Coronary artery (tissue), 2 donors: ENCODE measurements around the gene HECTD4.

Source experiments
- DNase-seq: peaks from one replicate; pipeline ENCODE4 v3.0.0-alpha.2; 2017; ENCODE audit warnings: low spot score
- H3K27ac ChIP-seq, 2 donors: fragments of 200-600 bp; sonication (generic); one replicate each; pipeline ENCODE4 v1.5.1; 2016 to 2019
- H3K4me3 ChIP-seq: fragments of 200-600 bp; sonication (generic); 2 replicates; pipeline ENCODE4 v1.5.1; 2016; ENCODE audit warnings: mild to moderate bottlenecking, moderate library complexity
- TF ChIP-seq, protein P1 (sequence below): fragments of 200-600 bp; sonication (generic); IDR thresholded peaks from one replicate; pipeline ENCODE4 v1.5.1; 2019; ENCODE audit warnings: antibody characterized with exemption

The HECTD4 gene

DNA sequence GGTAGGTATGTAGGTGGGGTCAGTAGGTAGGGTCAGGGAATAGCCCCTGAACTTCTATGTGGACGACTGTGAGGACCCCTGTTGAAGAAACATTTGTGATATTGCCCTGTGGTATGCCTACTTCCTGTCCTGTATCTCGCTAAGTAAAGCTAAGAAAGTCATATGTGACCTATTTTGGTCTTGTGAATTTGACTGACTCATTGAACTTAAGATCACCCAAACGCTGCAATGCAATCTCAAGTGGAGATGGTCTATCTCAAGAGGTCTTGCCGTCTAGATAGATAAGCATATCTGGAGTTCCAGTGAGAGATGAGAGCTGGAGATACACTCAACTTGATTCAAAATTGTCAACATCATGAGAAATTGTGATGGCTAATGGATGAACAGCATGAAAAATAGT is 183.1 kb downstream of the HECTD4 start:
- DNase-seq = no peak
- no peak overlapping the region for H3K4me3 ChIP-seq
- TF ChIP-seq, protein P1, sequence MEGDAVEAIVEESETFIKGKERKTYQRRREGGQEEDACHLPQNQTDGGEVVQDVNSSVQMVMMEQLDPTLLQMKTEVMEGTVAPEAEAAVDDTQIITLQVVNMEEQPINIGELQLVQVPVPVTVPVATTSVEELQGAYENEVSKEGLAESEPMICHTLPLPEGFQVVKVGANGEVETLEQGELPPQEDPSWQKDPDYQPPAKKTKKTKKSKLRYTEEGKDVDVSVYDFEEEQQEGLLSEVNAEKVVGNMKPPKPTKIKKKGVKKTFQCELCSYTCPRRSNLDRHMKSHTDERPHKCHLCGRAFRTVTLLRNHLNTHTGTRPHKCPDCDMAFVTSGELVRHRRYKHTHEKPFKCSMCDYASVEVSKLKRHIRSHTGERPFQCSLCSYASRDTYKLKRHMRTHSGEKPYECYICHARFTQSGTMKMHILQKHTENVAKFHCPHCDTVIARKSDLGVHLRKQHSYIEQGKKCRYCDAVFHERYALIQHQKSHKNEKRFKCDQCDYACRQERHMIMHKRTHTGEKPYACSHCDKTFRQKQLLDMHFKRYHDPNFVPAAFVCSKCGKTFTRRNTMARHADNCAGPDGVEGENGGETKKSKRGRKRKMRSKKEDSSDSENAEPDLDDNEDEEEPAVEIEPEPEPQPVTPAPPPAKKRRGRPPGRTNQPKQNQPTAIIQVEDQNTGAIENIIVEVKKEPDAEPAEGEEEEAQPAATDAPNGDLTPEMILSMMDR = no peak
- no peak overlapping the region for H3K27ac ChIP-seq

DNA sequence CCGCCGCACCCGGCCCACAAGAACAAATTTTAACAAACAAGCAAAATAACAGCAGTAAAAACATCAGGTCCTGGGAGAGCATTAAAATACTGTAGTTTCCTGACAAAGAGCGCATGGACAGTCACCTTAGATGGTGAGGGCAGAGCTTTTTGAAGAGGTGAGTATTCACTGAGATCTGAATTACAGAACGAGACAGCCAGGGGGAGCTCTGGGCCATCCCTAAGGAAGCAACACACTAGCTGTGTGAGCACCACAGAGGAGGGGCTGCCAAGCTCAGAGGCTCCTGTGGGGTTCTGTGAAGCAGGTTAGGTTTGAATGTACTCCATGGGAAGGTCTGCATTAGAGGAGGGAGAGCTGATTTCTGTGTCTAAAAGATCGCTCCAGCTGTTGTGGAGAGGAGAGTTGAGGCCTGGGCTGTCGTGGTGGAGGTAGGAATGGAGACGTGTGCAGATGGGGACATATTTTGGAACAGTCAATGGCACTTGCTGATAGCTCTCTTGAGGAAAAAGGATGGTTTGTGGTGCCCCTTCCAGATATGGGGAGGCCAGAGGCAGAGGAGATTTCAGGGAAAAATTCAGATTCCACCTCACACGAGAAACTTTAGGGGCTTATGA is 184.0 kb downstream of the HECTD4 start:
- TF ChIP-seq, protein P1 = no peak
- no peak overlapping the region for H3K4me3 ChIP-seq
- no peak for DNase-seq
- H3K27ac ChIP-seq = no peak overlapping the region

DNA sequence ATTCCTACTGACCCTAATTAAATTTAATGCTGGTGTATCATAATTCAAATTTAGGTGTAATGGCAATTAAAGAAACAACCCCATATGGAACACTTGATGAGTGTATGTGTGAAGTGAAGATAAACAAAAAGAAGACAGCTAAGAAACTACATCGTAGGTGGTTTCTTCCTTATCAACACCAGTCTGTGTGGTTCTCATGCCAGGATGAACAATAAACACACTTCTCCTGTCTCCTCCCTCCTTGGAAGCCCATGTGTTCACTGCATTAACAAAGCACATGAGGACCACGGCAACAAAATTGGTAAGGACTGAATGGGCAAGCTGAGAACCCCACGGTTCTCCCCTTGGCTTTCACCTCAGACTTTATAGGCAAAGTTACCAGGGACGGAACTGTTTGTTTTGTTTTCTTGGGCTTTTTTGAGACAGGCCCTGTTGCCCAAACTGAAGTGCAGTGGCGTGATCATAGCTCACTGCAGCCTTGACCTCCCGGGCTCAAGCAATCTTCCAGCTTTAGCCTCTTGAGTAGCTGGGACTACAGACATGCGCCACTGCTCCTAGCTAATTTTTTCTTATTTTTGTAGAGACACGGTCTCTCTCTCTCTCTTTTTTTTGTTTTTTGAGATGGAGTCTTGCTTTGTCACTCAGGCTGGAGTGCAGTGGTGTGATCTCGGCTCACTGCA is 185.9 kb downstream of the HECTD4 start:
- no peak overlapping the region for H3K27ac ChIP-seq
- DNase-seq = no peak
- H3K4me3 ChIP-seq = no peak overlapping the region
- TF ChIP-seq, protein P1 = no peak

DNA sequence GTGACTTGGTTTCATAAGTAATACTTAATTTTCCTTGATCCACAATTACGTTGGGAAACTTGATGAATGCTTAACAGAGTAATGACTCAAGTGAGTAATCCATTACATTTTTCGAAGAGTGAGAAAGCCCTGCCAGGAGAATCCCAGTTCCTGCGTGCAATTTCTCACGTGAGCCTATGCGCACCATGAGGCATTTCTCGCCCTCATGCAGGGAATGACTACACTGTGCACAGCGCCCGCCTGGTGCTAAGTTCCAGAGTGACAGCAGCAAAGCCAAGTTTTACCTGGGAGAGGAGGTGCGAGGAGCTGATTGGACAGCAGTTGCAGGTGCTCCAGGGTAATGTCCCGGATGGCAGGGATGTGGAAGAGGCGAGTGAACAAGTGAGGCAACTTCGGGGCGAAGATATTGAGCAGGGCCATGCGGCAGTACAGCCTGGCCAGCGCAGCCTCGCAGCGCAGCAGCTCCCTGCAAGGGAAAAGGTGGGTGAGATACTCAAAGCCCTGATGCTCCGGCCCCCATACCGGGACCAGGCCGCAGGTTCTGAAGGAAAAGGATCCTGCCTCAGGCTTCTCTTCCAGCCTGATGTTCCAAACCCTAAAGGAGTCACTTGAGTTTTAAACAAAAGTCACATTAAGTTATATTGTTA is 187.5 kb downstream of the HECTD4 start:
- Histone ChIP-seq H3K4me3 (no peak overlapping the region), H3K27ac (no peak overlapping the region)
- no peak for DNase-seq
- TF ChIP-seq, protein P1 = no peak

DNA sequence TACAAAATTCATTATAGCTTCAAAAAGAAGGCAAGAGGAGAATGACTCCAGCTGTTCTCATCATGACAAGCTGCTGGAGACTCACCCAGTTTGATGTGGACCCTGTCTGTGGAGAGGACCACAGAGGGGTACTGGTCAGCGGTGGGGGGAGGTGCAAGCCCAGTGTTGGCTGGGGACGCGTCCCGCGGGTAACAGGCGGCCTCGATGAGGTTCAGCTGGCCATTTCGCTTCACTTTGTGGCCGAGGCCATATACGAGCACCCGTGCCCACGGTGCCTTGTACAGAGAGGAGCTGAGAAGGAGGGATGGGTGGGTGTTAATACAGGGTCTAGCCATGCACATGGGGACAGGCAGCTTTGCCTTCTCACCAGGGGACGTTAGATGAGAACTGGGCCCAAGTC is 189.8 kb downstream of the HECTD4 start:
- TF ChIP-seq, protein P1 = no peak
- DNase-seq = no peak
- Histone ChIP-seq H3K27ac (peak overlapping the region in 1 of 2 donors; percentile 55), H3K4me3 (no peak overlapping the region)

DNA sequence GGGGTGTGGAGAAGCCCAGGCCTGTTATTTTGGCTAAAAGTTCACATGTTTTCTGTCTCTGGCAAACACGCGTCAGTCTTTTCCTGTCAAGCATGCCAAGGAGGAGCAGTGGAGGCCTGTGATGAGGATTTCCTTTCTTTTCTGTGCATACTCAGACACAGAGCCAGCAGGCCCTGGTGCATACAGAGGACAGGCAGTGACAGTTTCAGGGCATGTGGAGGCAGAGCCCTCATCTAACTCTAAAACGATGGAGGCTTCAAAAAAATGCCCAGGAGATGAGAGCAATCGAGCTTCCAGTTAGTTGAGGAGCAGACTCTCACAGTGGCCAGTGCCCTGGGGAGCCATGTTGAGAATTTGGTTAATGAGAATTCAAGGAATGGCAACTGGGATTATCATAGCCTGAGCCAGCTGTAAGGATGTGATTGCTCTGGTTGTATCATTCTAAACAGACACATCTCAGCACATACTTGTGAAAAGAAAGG is 190.3 kb downstream of the HECTD4 start:
- TF ChIP-seq, protein P1 = no peak

More for the DNA sequence above, 190.3 kb downstream of the HECTD4 start:
- no peak overlapping the region for H3K4me3 ChIP-seq
- no peak for DNase-seq
- peak overlapping the region in 1 of 2 donors; percentile 55 for H3K27ac ChIP-seq
